SU-DHL-6 (cell line): ENCODE measurements around the gene GMPPA.

Experiments
- H2AFZ ChIP-seq: fragments of 200-600 bp; sonication (generic); 2 replicates; pipeline ENCODE4 v1.6.1; 2014; ENCODE audit warnings: low read depth, mild to moderate bottlenecking, moderate library complexity, mixed read lengths, antibody characterized with exemption, low read length; ENCODE audit not compliant: severe bottlenecking
- H3F3A ChIP-seq: fragments of 200-600 bp; shearing (Covaris generic); 2 replicates; pipeline ENCODE4 v1.6.0; 2016; ENCODE audit warnings: antibody characterized with exemption, mild to moderate bottlenecking; ENCODE audit not compliant: insufficient read depth
- H3K27ac ChIP-seq: fragments of 200-600 bp; sonication (generic); 2 replicates; pipeline ENCODE4 v1.5.1; 2016; ENCODE audit warnings: low read depth, mild to moderate bottlenecking, low read length, moderate library complexity, mixed read lengths
- H3K27me3 ChIP-seq: fragments of 200-600 bp; sonication (generic), shearing (Covaris generic); 2 replicates; pipeline ENCODE4 v1.6.0; 2014; ENCODE audit warnings: mild to moderate bottlenecking, low read length
- H3K36me3 ChIP-seq: fragments of 200-600 bp; sonication (generic); 2 replicates; pipeline ENCODE4 v1.6.1; 2014; ENCODE audit warnings: mild to moderate bottlenecking, low read length, mixed read lengths
- H3K4me2 ChIP-seq: fragments of 300-600, 200-600 bp; shearing (Covaris generic), sonication (generic); 2 replicates; pipeline ENCODE4 v1.6.0; 2014; ENCODE audit warnings: low read length, low read depth, mild to moderate bottlenecking; ENCODE audit not compliant: poor library complexity, severe bottlenecking
- H3K4me3 ChIP-seq: fragments of 200-600 bp; sonication (generic); 2 replicates; pipeline ENCODE4 v1.5.1; 2014; ENCODE audit warnings: antibody characterized with exemption, low read length, mild to moderate bottlenecking, mixed read lengths; ENCODE audit not compliant: insufficient read depth, poor library complexity, severe bottlenecking
- H3K79me2 ChIP-seq: fragments of 200-600 bp; sonication (generic); 2 replicates; pipeline ENCODE4 v1.6.1; 2014; ENCODE audit warnings: mild to moderate bottlenecking, low read length, moderate library complexity; ENCODE audit not compliant: insufficient read depth
- H3K9ac ChIP-seq: fragments of 200-600 bp; sonication (generic); 2 replicates; pipeline ENCODE4 v1.7.0; 2014; ENCODE audit warnings: mild to moderate bottlenecking, low read length
- H3K9me2 ChIP-seq: fragments of 200-600 bp; sonication (generic); replicated peaks from 2 replicates; pipeline ENCODE4 v1.6.1; 2014; ENCODE audit warnings: low read length; ENCODE audit not compliant: insufficient read depth
- H3K9me3 ChIP-seq: fragments of 200-600 bp; sonication (generic); 2 replicates; pipeline ENCODE4 v1.6.1; 2014; ENCODE audit warnings: low read length, mixed read lengths; ENCODE audit not compliant: insufficient read depth
- H4K20me1 ChIP-seq: fragments of 200-600 bp; sonication (generic); 2 replicates; pipeline ENCODE4 v1.6.1; 2014; ENCODE audit warnings: low read depth, mild to moderate bottlenecking, antibody characterized with exemption, low read length, moderate library complexity, mixed read lengths
- CTCF ChIP-seq: fragments of 200-600 bp; sonication (generic); IDR thresholded peaks from one replicate; pipeline ENCODE4 v1.5.1; 2017; ENCODE audit warnings: antibody characterized with exemption, mild to moderate bottlenecking, low read length, moderate library complexity; ENCODE audit not compliant: insufficient read depth, poor library complexity, severe bottlenecking
- EZH2phosphoT487 ChIP-seq: fragments of 200-600 bp; sonication (generic), shearing (Covaris generic); conservative IDR thresholded peaks from 2 replicates; pipeline ENCODE4 v1.6.1; 2018; ENCODE audit warnings: mild to moderate bottlenecking, antibody characterized with exemption, low read length, moderate library complexity, mixed read lengths

GMPPA gene

GRCh38 chr2:219527076-219527394 is 28.3 kb downstream of the GMPPA start:
- H3F3A ChIP-seq: no peaks in the 10 kb centered on the region
- H3K9me2 ChIP-seq: no peaks in the 10 kb centered on the region
- H3K9ac ChIP-seq: no peak overlapping the region
- H3K4me3 ChIP-seq: no peak overlapping the region
- H3K4me2 ChIP-seq: no peak overlapping the region
- no peak overlapping the region for H2AFZ ChIP-seq
- TF ChIP-seq CTCF (no peak), EZH2phosphoT487 (0 out of 2 replicates have a peak, but pooled peaks have one; percentile 27)
- H3K27me3 ChIP-seq: no peaks in the 10 kb centered on the region
- H3K27ac ChIP-seq: no peak overlapping the region
- no peaks in the 10 kb centered on the region for H3K79me2 ChIP-seq
- H3K36me3 ChIP-seq: no peaks in the 10 kb centered on the region
- H4K20me1 ChIP-seq: no peaks in the 10 kb centered on the region
- no peaks in the 10 kb centered on the region for H3K9me3 ChIP-seq

GRCh38 chr2:219527472-219527871 is 28.8 kb downstream of the GMPPA start:
- no peaks in the 10 kb centered on the region for H3K9me3 ChIP-seq
- no peaks in the 10 kb centered on the region for H3F3A ChIP-seq
- no peak overlapping the region for H3K9ac ChIP-seq
- H2AFZ ChIP-seq: no peak overlapping the region
- no peaks in the 10 kb centered on the region for H3K27me3 ChIP-seq
- no peak overlapping the region for H3K4me2 ChIP-seq
- H4K20me1 ChIP-seq: no peaks in the 10 kb centered on the region
- TF ChIP-seq CTCF: no peak
- no peak for TF ChIP-seq EZH2phosphoT487
- H3K9me2 ChIP-seq: no peaks in the 10 kb centered on the region
- no peaks in the 10 kb centered on the region for H3K79me2 ChIP-seq
- H3K4me3 ChIP-seq: no peak overlapping the region
- H3K27ac ChIP-seq: no peak overlapping the region
- H3K36me3 ChIP-seq: no peaks in the 10 kb centered on the region

- Histone ChIP-seq H3K27me3 (no peaks in the 10 kb centered on the region), H3K9me2 (no peaks in the 10 kb centered on the region), H3K4me2 (no peak overlapping the region), H3K9ac (no peak overlapping the region), H3F3A (no peaks in the 10 kb centered on the region), H3K9me3 (no peaks in the 10 kb centered on the region), H3K27ac (no peak overlapping the region), H4K20me1 (no peaks in the 10 kb centered on the region), H3K4me3 (no peak overlapping the region), H3K79me2 (no peaks in the 10 kb centered on the region), H3K36me3 (no peaks in the 10 kb centered on the region), H2AFZ (no peak overlapping the region)
- TF ChIP-seq CTCF (peak; percentile 77), EZH2phosphoT487 (no peak)
Observed at GRCh38 chr2:219530048-219530963, 31.6 kb downstream of the GMPPA start.
